HG03066 (cell line): ENCODE measurements around the gene FYN.

ENCODE experiments used
- ATAC-seq: cut with Tn5 transposase; IDR thresholded peaks from one replicate; pipeline ENCODE4 v1.9.1; 2021; ENCODE audit warnings: low read depth; ENCODE audit not compliant: unreplicated experiment

The FYN gene

GRCh38 chr6:111618407-111618806 lies 254.8 kb downstream of the FYN start:
- ATAC-seq: no peak

- no peak for ATAC-seq
Measured at GRCh38 chr6:111617149-111617548, 256.1 kb downstream of the FYN start.

GRCh38 chr6:111615916-111616612 lies 257.2 kb downstream of the FYN start:
- no peak for ATAC-seq

GRCh38 chr6:111614833-111615582 lies 258.2 kb downstream of the FYN start:
- ATAC-seq: no peak

- ATAC-seq: no peak
Measured at GRCh38 chr6:111612379-111612778, 260.9 kb downstream of the FYN start.

- no peak for ATAC-seq
Measured at GRCh38 chr6:111610548-111611172, 262.6 kb downstream of the FYN start.
